Peyer's patch (tissue), 4 donors: ENCODE results near the gene SLC47A1. TPM values are rescaled to one million over a fixed set of nuclear protein-coding genes. Genes with fewer than 3 reads are reported as not detected.
"Not testable (repeated sequence)": the region's sequence is repeated elsewhere in the genome, so short reads cannot be mapped to it uniquely, and the experiment has no call there.

ENCODE experiments used
- DNase-seq, 3 donors: peaks; one replicate each; pipeline ENCODE4 v3.0.0-alpha.2; 2017 to 2019
- H3K27ac ChIP-seq, 4 donors: fragments of 200-600 bp; sonication (generic); one replicate each; pipeline ENCODE4 v1.5.1; 2016 to 2019
- H3K27me3 ChIP-seq, 2 donors: fragments of 200-600 bp; sonication (generic); one replicate each; pipeline ENCODE4 v1.5.1; 2019
- H3K36me3 ChIP-seq, 3 donors: fragments of 200-600 bp; sonication (generic); one replicate each; pipeline ENCODE4 v1.5.1; 2016 to 2019
- H3K4me1 ChIP-seq, 4 donors: fragments of 200-600 bp; sonication (generic); one replicate each; pipeline ENCODE4 v1.5.1; 2016 to 2019
- H3K4me3 ChIP-seq, 4 donors: fragments of 200-600 bp; sonication (generic); 1 replicate in 3 of 4; 2 replicates in 1 of 4; pipeline ENCODE4 v1.5.1; 2016 to 2019; ENCODE audit warnings: mild to moderate bottlenecking in 1 of 4
- H3K9me3 ChIP-seq, 4 donors: fragments of 200-600 bp; sonication (generic); one replicate each; pipeline ENCODE4 v1.5.1; 2016 to 2019; ENCODE audit warnings: mild to moderate bottlenecking in 1 of 4
- CTCF ChIP-seq, 6 experiments: fragments of 450-650 bp in 4 of 6; fragments of 200-600 bp in 2 of 6; sonication (generic) in 1 of 6; IDR thresholded peaks; one replicate each; pipeline ENCODE4 v1.5.1; 2017 to 2019; ENCODE audit warnings: antibody characterized with exemption in 6 of 6, mild to moderate bottlenecking in 3 of 6, moderate library complexity in 1 of 6
- POLR2A ChIP-seq, 2 donors: fragments of 450-650 bp; IDR thresholded peaks; one replicate each; pipeline ENCODE4 v1.5.1; 2017; ENCODE audit warnings: antibody characterized with exemption in 2 of 2, mild to moderate bottlenecking in 2 of 2, moderate library complexity in 2 of 2
- total RNA-seq, 4 donors: library from RNA; depleted of rRNA; stranded (reverse); fragments of >200 nt; gene quantifications; one replicate each; pipeline ENCODE4 v1.1.0, GENCODE V29; 2016

Gene SLC47A1
- total RNA-seq, 4 donors from 2014 or later, result 1.2 to 3.8 TPM; not detected in 2

- TF ChIP-seq POLR2A (IDR thresholded peaks at IDR 0.05) (no peak), CTCF (IDR thresholded peaks at IDR 0.05) (no peak)
- no peaks in the 10 kb centered on the region for H3K36me3 ChIP-seq
- H3K4me3 ChIP-seq, result no peak overlapping the region
- H3K9me3 ChIP-seq, result no peaks in the 10 kb centered on the region
- peaks cover 0 to 8% of the 10 kb centered on the region in 2 donors for H3K27me3 ChIP-seq
- no peak overlapping the region for H3K27ac ChIP-seq
- DNase-seq, result no peak
- peaks cover 0 to 7% (median 5%) of the 10 kb centered on the region in 4 donors for H3K4me1 ChIP-seq
These were observed 41.3 kb downstream of the SLC47A1 start for GRCh38 chr17:19574956-19575355.

- Histone ChIP-seq H3K27ac (no peak overlapping the region), H3K4me1 (peaks cover 0 to 12% (median 3%) of the 10 kb centered on the region in 4 donors), H3K4me3 (no peak overlapping the region), H3K36me3 (no peaks in the 10 kb centered on the region), H3K27me3 (peaks cover 0 to 13% of the 10 kb centered on the region in 2 donors), H3K9me3 (no peaks in the 10 kb centered on the region)
- no peak for DNase-seq
- TF ChIP-seq POLR2A (IDR thresholded peaks at IDR 0.05) (no peak), CTCF (IDR thresholded peaks at IDR 0.05) (no peak)
These were observed 44.9 kb downstream of the SLC47A1 start for GRCh38 chr17:19578545-19578944.

- Histone ChIP-seq H3K4me3 (peak overlapping the region; percentile 14 to 57 (median 46)), H3K27ac (no peak overlapping the region), H3K27me3 (peaks cover 0 to 13% of the 10 kb centered on the region in 2 donors), H3K9me3 (no peaks in the 10 kb centered on the region), H3K4me1 (peaks cover 0 to 12% (median 3%) of the 10 kb centered on the region in 4 donors), H3K36me3 (no peaks in the 10 kb centered on the region)
- TF ChIP-seq POLR2A (IDR thresholded peaks at IDR 0.05), result no peak
- TF ChIP-seq CTCF (IDR thresholded peaks at IDR 0.05), result no peak
- DNase-seq, result no peak
These were observed 45.6 kb downstream of the SLC47A1 start for GRCh38 chr17:19579192-19579761.

- H3K9me3 ChIP-seq, result no peaks in the 10 kb centered on the region
- H3K4me1 ChIP-seq, result peaks cover 0 to 12% (median 3%) of the 10 kb centered on the region in 4 donors
- peak overlapping the region; percentile 14 to 57 (median 46) for H3K4me3 ChIP-seq
- DNase-seq, result no peak
- H3K27ac ChIP-seq, result peak overlapping the region in 1 of 4 donors; percentile 46
- H3K27me3 ChIP-seq, result peaks cover 0 to 13% of the 10 kb centered on the region in 2 donors
- H3K36me3 ChIP-seq, result no peaks in the 10 kb centered on the region
- no peak for TF ChIP-seq CTCF (IDR thresholded peaks at IDR 0.05)
- TF ChIP-seq POLR2A (IDR thresholded peaks at IDR 0.05), result no peak
These were observed 46.4 kb downstream of the SLC47A1 start for GRCh38 chr17:19579867-19580565.

GRCh38 chr17:19580566-19580920 lies 46.9 kb downstream of the SLC47A1 start:
- Histone ChIP-seq H3K27me3 (peaks cover 0 to 13% of the 10 kb centered on the region in 2 donors), H3K4me3 (peak overlapping the region in 2 of 4 donors; percentile 54 to 57), H3K4me1 (peaks cover 0 to 12% (median 3%) of the 10 kb centered on the region in 4 donors)
- DNase-seq, H3K36me3 ChIP-seq, H3K27ac ChIP-seq, H3K9me3 ChIP-seq: not testable (repeated sequence)

GRCh38 chr17:19582152-19582551 lies 48.5 kb downstream of the SLC47A1 start:
- not testable (repeated sequence) for DNase-seq, H3K4me3 ChIP-seq, H3K36me3 ChIP-seq, H3K9me3 ChIP-seq, H3K27ac ChIP-seq
- Histone ChIP-seq H3K4me1 (peaks cover 0 to 12% (median 3%) of the 10 kb centered on the region in 4 donors), H3K27me3 (peaks cover 0 to 13% of the 10 kb centered on the region in 2 donors)
